Smooth muscle cell (in vitro differentiated cells): Measurements from ENCODE around the gene C2CD2. TPM values are rescaled to one million over a fixed set of nuclear protein-coding genes. Genes with fewer than 3 reads are reported as not detected.

Source experiments
- DNase-seq: peaks from one replicate; lab custom pipeline; 2025; ENCODE audit not compliant: unreplicated experiment; lab: John Stamatoyannopoulos, UW
- H2AFZ ChIP-seq: fragments of 200-600 bp; sonication (generic); 2 replicates; pipeline ENCODE4 v1.6.0; 2016; ENCODE audit warnings: antibody characterized with exemption, low read depth, mild to moderate bottlenecking
- H3F3A ChIP-seq: fragments of 200-600 bp; sonication (generic); 2 replicates; pipeline ENCODE4 v1.6.0; 2017; ENCODE audit warnings: antibody characterized with exemption, low read depth
- H3K27ac ChIP-seq: fragments of 200-600 bp; sonication (generic); 2 replicates; pipeline ENCODE4 v1.5.1; 2016; ENCODE audit warnings: low read depth, mild to moderate bottlenecking
- H3K27me3 ChIP-seq: fragments of 200-600 bp; sonication (generic); 2 replicates; pipeline ENCODE4 v1.6.1; 2016; ENCODE audit warnings: low read depth, mild to moderate bottlenecking
- H3K36me3 ChIP-seq: fragments of 200-600 bp; sonication (generic); 2 replicates; pipeline ENCODE4 v1.5.1; 2016; ENCODE audit warnings: low read depth
- H3K4me1 ChIP-seq: fragments of 200-600 bp; sonication (generic); 2 replicates; pipeline ENCODE4 v1.5.1; 2016; ENCODE audit warnings: low read depth
- H3K4me2 ChIP-seq: fragments of 200-600 bp; sonication (generic); 2 replicates; pipeline ENCODE4 v1.6.0; 2016; ENCODE audit warnings: mild to moderate bottlenecking
- H3K4me3 ChIP-seq: fragments of 200-600 bp; sonication (generic); 2 replicates; pipeline ENCODE4 v1.5.1; 2016; ENCODE audit warnings: mild to moderate bottlenecking
- H3K79me2 ChIP-seq: fragments of 200-600 bp; sonication (generic); 2 replicates; pipeline ENCODE4 v1.6.0; 2016; ENCODE audit warnings: low read depth, mild to moderate bottlenecking
- H3K9ac ChIP-seq: fragments of 200-600 bp; sonication (generic); 2 replicates; pipeline ENCODE4 v1.6.0; 2016; ENCODE audit warnings: low read depth
- H3K9me3 ChIP-seq: fragments of 200-600 bp; sonication (generic); replicated peaks from 2 replicates; pipeline ENCODE4 v1.5.1; 2016; ENCODE audit warnings: low read depth
- H4K20me1 ChIP-seq: fragments of 200-600 bp; sonication (generic); 2 replicates; pipeline ENCODE4 v1.6.0; 2016; ENCODE audit warnings: low read depth
- WGBS: methylation state at CpG from one replicate; pipeline ENCODE4 v1.1.7; 2016; ENCODE audit warnings: low lambda C conversion rate; 5-methylcytosine and 5-hydroxymethylcytosine counted together
- polyA plus RNA-seq: library from polyadenylated mRNA; unstranded; fragments of >200 nt; fragmentation: Nextera tagmentation; extraction: Ambion mirVana; gene quantifications from 2 replicates; pipeline ENCODE4 v1.2.1, GENCODE V29; 2016
- total RNA-seq: library from RNA; depleted of rRNA; stranded (reverse); fragments of >200 nt; gene quantifications from 2 replicates; pipeline ENCODE4 v1.2.3, GENCODE V29; 2014
- TF ChIP-seq, protein P1 (sequence below): fragments of 200-600 bp; sonication (generic); IDR thresholded peaks from 2 replicates; pipeline ENCODE4 v1.5.1; 2017; ENCODE audit warnings: borderline replicate concordance, mild to moderate bottlenecking, antibody characterized with exemption; ENCODE audit not compliant: insufficient read depth, poor library complexity, severe bottlenecking

C2CD2 gene
- total and polyA plus RNA-seq, 2 experiments from 2014 or later, result 3.4 to 6.1 TPM

DNA sequence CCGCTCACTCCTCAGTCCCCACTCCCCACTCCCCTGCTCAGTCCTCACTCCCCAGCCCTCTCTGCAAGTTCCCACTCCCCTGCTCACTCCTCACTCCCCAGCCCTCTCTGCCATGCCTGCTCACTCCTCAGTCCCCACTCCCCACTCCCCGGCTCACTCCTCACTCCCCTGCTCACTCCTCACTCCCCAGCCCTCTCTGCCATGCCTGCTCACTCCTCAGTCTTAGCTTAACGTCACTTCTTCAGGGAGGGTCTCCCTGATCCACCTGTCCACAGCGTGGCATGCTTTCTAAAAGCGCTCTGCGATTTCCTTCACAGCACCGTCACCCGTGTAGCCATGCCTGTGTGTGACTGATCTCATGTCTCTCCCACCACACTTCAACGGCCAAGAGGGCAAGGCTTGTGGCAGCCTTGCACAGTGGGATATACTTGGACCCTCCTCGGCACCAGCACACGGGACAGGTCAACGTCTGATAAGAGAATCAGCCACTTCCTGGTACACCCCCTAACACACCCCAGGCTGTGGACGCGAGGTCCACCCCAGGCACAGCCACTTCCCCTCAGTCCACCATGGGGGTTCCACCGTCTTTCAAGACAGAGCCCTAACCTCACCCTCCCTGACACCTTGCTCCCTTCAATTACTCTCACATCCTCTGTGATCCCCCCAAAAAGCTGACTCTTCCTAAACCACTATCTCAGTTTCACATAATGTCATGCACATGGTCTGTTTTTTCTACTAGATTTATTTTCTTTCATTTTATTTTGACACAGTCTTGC, 88.6 kb downstream of the C2CD2 start:
- no peak overlapping the region for H3K9ac ChIP-seq
- 89% methylated on average over 14 of the region's 15 CpGs for WGBS
- H3K4me2 ChIP-seq, result no peak overlapping the region
- TF ChIP-seq, protein P1, sequence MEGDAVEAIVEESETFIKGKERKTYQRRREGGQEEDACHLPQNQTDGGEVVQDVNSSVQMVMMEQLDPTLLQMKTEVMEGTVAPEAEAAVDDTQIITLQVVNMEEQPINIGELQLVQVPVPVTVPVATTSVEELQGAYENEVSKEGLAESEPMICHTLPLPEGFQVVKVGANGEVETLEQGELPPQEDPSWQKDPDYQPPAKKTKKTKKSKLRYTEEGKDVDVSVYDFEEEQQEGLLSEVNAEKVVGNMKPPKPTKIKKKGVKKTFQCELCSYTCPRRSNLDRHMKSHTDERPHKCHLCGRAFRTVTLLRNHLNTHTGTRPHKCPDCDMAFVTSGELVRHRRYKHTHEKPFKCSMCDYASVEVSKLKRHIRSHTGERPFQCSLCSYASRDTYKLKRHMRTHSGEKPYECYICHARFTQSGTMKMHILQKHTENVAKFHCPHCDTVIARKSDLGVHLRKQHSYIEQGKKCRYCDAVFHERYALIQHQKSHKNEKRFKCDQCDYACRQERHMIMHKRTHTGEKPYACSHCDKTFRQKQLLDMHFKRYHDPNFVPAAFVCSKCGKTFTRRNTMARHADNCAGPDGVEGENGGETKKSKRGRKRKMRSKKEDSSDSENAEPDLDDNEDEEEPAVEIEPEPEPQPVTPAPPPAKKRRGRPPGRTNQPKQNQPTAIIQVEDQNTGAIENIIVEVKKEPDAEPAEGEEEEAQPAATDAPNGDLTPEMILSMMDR, result no peak
- H3F3A ChIP-seq, result no peaks in the 10 kb centered on the region
- H3K4me1 ChIP-seq, result no peaks in the 10 kb centered on the region
- DNase-seq, result no peak
- H3K4me3 ChIP-seq, result no peak overlapping the region
- H4K20me1 ChIP-seq, result peaks cover 22% of the 10 kb centered on the region
- H3K27me3 ChIP-seq, result no peaks in the 10 kb centered on the region
- H3K9me3 ChIP-seq, result no peaks in the 10 kb centered on the region
- H3K27ac ChIP-seq, result no peak overlapping the region
- no peak overlapping the region for H2AFZ ChIP-seq
- H3K79me2 ChIP-seq, result peaks cover 5% of the 10 kb centered on the region
- H3K36me3 ChIP-seq, result no peaks in the 10 kb centered on the region

DNA sequence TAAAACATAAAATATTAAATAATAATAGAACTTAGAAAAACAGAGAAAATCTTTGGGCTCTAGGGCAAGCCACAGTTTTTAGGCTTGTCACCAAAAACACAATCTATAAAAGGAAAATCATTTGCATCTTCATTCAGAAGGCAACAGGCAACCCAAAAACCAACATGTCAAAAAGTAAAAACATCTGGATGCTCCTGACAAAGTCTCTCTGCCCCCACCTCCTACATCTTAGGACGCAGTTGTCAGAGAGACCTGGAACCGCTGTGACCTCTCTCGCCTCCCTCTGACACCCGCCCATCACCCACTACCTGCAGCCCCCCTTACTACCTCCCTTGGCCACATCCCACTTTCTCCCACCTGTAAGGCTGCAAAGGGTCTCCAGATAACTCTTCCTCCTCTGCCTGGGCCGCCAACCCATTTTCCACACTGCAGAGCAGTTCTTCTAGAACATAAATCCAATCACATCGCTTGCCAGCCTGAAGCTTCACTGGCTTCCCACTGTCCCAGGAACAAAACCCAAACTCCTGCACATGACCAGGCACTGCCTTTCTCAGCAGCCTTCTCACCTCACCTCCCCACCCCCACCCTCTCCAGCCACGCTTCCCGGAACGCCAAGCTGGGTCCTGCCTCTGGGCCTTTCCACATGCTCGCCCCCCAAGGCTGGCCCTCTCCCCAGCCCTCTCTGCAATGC, 89.4 kb downstream of the C2CD2 start:
- H3F3A ChIP-seq, result no peaks in the 10 kb centered on the region
- H3K4me2 ChIP-seq, result no peak overlapping the region
- 91% methylated on average over 9 of the region's 10 CpGs for WGBS
- no peak overlapping the region for H3K9ac ChIP-seq
- H3K4me1 ChIP-seq, result no peaks in the 10 kb centered on the region
- peaks cover 5% of the 10 kb centered on the region for H3K79me2 ChIP-seq
- no peak overlapping the region for H2AFZ ChIP-seq
- peaks cover 22% of the 10 kb centered on the region for H4K20me1 ChIP-seq
- H3K9me3 ChIP-seq, result no peaks in the 10 kb centered on the region
- no peaks in the 10 kb centered on the region for H3K36me3 ChIP-seq
- DNase-seq, result no peak
- TF ChIP-seq, protein P1, result no peak
- H3K4me3 ChIP-seq, result no peak overlapping the region
- no peak overlapping the region for H3K27ac ChIP-seq
- H3K27me3 ChIP-seq, result no peaks in the 10 kb centered on the region

DNA sequence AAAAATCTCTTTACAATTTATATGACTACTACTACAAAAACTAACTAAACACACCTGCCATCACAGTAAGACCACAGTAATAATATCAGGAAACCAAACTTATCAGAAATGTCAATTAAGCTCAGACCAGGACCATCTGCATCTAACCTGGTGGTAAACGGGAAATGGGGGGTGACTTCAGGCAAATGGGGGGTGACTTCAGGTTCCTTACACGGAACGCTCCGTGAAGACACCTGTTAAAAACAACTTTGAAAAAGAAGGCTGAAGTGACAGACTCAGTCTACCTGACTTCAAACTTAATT, 90.4 kb downstream of the C2CD2 start:
- Histone ChIP-seq H3F3A (no peaks in the 10 kb centered on the region), H3K9me3 (no peaks in the 10 kb centered on the region), H4K20me1 (peaks cover 22% of the 10 kb centered on the region), H3K4me2 (no peak overlapping the region), H3K4me1 (no peaks in the 10 kb centered on the region), H3K27me3 (no peaks in the 10 kb centered on the region), H3K79me2 (peaks cover 5% of the 10 kb centered on the region), H2AFZ (no peak overlapping the region), H3K9ac (no peak overlapping the region), H3K27ac (no peak overlapping the region), H3K36me3 (no peaks in the 10 kb centered on the region), H3K4me3 (no peak overlapping the region)
- TF ChIP-seq, protein P1, result no peak
- DNase-seq, result no peak
- WGBS, result 97% methylated on average over 4 of the region's 4 CpGs
